ENCODE results near the gene FMNL2.
A peak's percentile ranks its signal among the peaks of the same experiment; 100 is the strongest.

The FMNL2 gene

GRCh38 chr2:152676461-152676860 is 341.5 kb downstream of the FMNL2 start:
- no peak overlapping the region for H3K9ac ChIP-seq (ENCODE audit: low read depth in 1 of 2, low read length in 2 of 2)
- peaks cover 47 to 64% of the 10 kb centered on the region in 2 donors for H3K36me3 ChIP-seq (ENCODE audit: control insufficient read depth in 2 of 2, insufficient read depth in 2 of 2, low read length in 2 of 2)
- H3K4me1 ChIP-seq (ENCODE audit: control insufficient read depth in 2 of 2, insufficient read depth in 2 of 2, low read length in 2 of 2), result no peaks in the 10 kb centered on the region
- H3K9me3 ChIP-seq (ENCODE audit: control insufficient read depth in 2 of 2, low read length in 2 of 2), result no peaks in the 10 kb centered on the region
- no peak overlapping the region for H3K4me3 ChIP-seq (ENCODE audit: low read length in 2 of 2)
- no peak overlapping the region for H3K27ac ChIP-seq (ENCODE audit: low read depth in 2 of 2, low read length in 2 of 2)
- no peaks in the 10 kb centered on the region for H3K27me3 ChIP-seq (ENCODE audit: control insufficient read depth in 2 of 2, insufficient read depth in 2 of 2, low read length in 2 of 2)

- Histone ChIP-seq H3K4me3 (ENCODE audit: low read length in 2 of 2) (no peak overlapping the region), H3K27ac (ENCODE audit: low read depth in 2 of 2, low read length in 2 of 2) (no peak overlapping the region), H3K36me3 (ENCODE audit: control insufficient read depth in 2 of 2, insufficient read depth in 2 of 2, low read length in 2 of 2) (peaks cover 31 to 49% of the 10 kb centered on the region in 2 donors), H3K9me3 (ENCODE audit: control insufficient read depth in 2 of 2, low read length in 2 of 2) (no peaks in the 10 kb centered on the region), H3K27me3 (ENCODE audit: control insufficient read depth in 2 of 2, insufficient read depth in 2 of 2, low read length in 2 of 2) (no peaks in the 10 kb centered on the region), H3K4me1 (ENCODE audit: control insufficient read depth in 2 of 2, insufficient read depth in 2 of 2, low read length in 2 of 2) (no peaks in the 10 kb centered on the region), H3K9ac (ENCODE audit: low read depth in 1 of 2, low read length in 2 of 2) (no peak overlapping the region)
Measured at GRCh38 chr2:152678808-152679207, 343.8 kb downstream of the FMNL2 start.

DNA sequence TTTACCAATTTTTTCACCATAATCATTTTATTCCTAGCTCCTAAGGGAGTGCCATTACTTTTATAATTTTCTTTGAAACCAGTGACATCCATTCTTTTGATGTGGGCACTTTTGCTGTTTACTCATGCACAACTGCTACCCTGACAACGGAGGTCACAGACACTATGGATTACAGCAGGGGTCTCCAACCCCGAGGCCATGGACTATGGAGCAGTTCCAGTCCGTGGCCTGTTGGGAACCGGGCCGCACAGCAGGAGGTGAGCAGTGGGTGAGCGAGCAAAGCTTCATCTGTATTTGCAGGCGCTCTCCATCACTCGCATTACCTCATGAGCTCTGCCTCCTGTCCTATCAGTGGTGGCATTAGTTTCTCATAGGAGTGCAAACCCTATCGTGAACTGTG is 347.7 kb downstream of the FMNL2 start:
- Histone ChIP-seq H3K4me3 (ENCODE audit: low read length in 2 of 2) (no peak overlapping the region), H3K27ac (ENCODE audit: low read depth in 2 of 2, low read length in 2 of 2) (no peak overlapping the region), H3K27me3 (ENCODE audit: control insufficient read depth in 2 of 2, insufficient read depth in 2 of 2, low read length in 2 of 2) (no peaks in the 10 kb centered on the region), H3K36me3 (ENCODE audit: control insufficient read depth in 2 of 2, insufficient read depth in 2 of 2, low read length in 2 of 2) (peaks cover 14 to 32% of the 10 kb centered on the region in 2 donors), H3K9me3 (ENCODE audit: control insufficient read depth in 2 of 2, low read length in 2 of 2) (no peaks in the 10 kb centered on the region), H3K4me1 (ENCODE audit: control insufficient read depth in 2 of 2, insufficient read depth in 2 of 2, low read length in 2 of 2) (no peaks in the 10 kb centered on the region), H3K9ac (ENCODE audit: low read depth in 1 of 2, low read length in 2 of 2) (no peak overlapping the region)

DNA sequence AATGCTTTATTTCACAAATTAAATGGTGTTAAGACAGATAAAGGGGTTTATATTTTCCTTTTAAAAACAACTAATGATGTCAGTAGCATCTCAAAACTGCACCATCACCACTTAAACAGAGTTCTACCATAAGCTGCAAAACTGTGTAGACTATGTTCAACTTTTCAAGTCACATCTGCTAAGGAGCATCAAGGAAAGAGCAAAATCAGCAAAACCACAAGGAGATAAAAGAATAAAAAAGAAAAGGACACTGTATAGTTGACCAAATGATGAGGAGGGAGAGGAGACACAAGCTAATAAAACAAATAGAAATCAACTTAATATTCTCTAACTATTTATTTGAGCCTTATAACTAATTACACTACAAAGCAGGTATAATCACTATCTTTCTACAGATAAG is 348.4 kb downstream of the FMNL2 start:
- H3K27me3 ChIP-seq (ENCODE audit: control insufficient read depth in 2 of 2, insufficient read depth in 2 of 2, low read length in 2 of 2), result no peaks in the 10 kb centered on the region
- H3K4me3 ChIP-seq (ENCODE audit: low read length in 2 of 2), result no peak overlapping the region
- H3K9me3 ChIP-seq (ENCODE audit: control insufficient read depth in 2 of 2, low read length in 2 of 2), result no peaks in the 10 kb centered on the region
- H3K4me1 ChIP-seq (ENCODE audit: control insufficient read depth in 2 of 2, insufficient read depth in 2 of 2, low read length in 2 of 2), result no peaks in the 10 kb centered on the region
- no peak overlapping the region for H3K27ac ChIP-seq (ENCODE audit: low read depth in 2 of 2, low read length in 2 of 2)
- H3K9ac ChIP-seq (ENCODE audit: low read depth in 1 of 2, low read length in 2 of 2), result no peak overlapping the region
- H3K36me3 ChIP-seq (ENCODE audit: control insufficient read depth in 2 of 2, insufficient read depth in 2 of 2, low read length in 2 of 2), result peaks cover 12 to 28% of the 10 kb centered on the region in 2 donors

GRCh38 chr2:152686321-152686720 is 351.3 kb downstream of the FMNL2 start:
- H3K27me3 ChIP-seq (ENCODE audit: control insufficient read depth in 2 of 2, insufficient read depth in 2 of 2, low read length in 2 of 2), result no peaks in the 10 kb centered on the region
- peaks cover 0 to 4% of the 10 kb centered on the region in 2 donors for H3K36me3 ChIP-seq (ENCODE audit: control insufficient read depth in 2 of 2, insufficient read depth in 2 of 2, low read length in 2 of 2)
- H3K4me3 ChIP-seq (ENCODE audit: low read length in 2 of 2), result no peak overlapping the region
- H3K9ac ChIP-seq (ENCODE audit: low read depth in 1 of 2, low read length in 2 of 2), result no peak overlapping the region
- no peaks in the 10 kb centered on the region for H3K4me1 ChIP-seq (ENCODE audit: control insufficient read depth in 2 of 2, insufficient read depth in 2 of 2, low read length in 2 of 2)
- no peak overlapping the region for H3K27ac ChIP-seq (ENCODE audit: low read depth in 2 of 2, low read length in 2 of 2)
- no peaks in the 10 kb centered on the region for H3K9me3 ChIP-seq (ENCODE audit: control insufficient read depth in 2 of 2, low read length in 2 of 2)

GRCh38 chr2:152693033-152693432 is 358.1 kb downstream of the FMNL2 start:
- no peaks in the 10 kb centered on the region for H3K27me3 ChIP-seq (ENCODE audit: control insufficient read depth in 2 of 2, insufficient read depth in 2 of 2, low read length in 2 of 2)
- peaks cover 0 to 2% of the 10 kb centered on the region in 2 donors for H3K4me1 ChIP-seq (ENCODE audit: control insufficient read depth in 2 of 2, insufficient read depth in 2 of 2, low read length in 2 of 2)
- no peak overlapping the region for H3K4me3 ChIP-seq (ENCODE audit: low read length in 2 of 2)
- H3K27ac ChIP-seq (ENCODE audit: low read depth in 2 of 2, low read length in 2 of 2), result no peak overlapping the region
- no peaks in the 10 kb centered on the region for H3K9me3 ChIP-seq (ENCODE audit: control insufficient read depth in 2 of 2, low read length in 2 of 2)
- peaks cover 9 to 14% of the 10 kb centered on the region in 2 donors for H3K36me3 ChIP-seq (ENCODE audit: control insufficient read depth in 2 of 2, insufficient read depth in 2 of 2, low read length in 2 of 2)
- H3K9ac ChIP-seq (ENCODE audit: low read depth in 1 of 2, low read length in 2 of 2), result no peak overlapping the region

GRCh38 chr2:152694161-152694661 is 359.2 kb downstream of the FMNL2 start:
- H3K9me3 ChIP-seq (ENCODE audit: control insufficient read depth in 2 of 2, low read length in 2 of 2), result no peaks in the 10 kb centered on the region
- H3K4me1 ChIP-seq (ENCODE audit: control insufficient read depth in 2 of 2, insufficient read depth in 2 of 2, low read length in 2 of 2), result peaks cover 0 to 2% of the 10 kb centered on the region in 2 donors
- H3K4me3 ChIP-seq (ENCODE audit: low read length in 2 of 2), result peak overlapping the region; percentile 4 to 61
- peaks cover 9 to 14% of the 10 kb centered on the region in 2 donors for H3K36me3 ChIP-seq (ENCODE audit: control insufficient read depth in 2 of 2, insufficient read depth in 2 of 2, low read length in 2 of 2)
- H3K9ac ChIP-seq (ENCODE audit: low read depth in 1 of 2, low read length in 2 of 2), result no peak overlapping the region
- H3K27me3 ChIP-seq (ENCODE audit: control insufficient read depth in 2 of 2, insufficient read depth in 2 of 2, low read length in 2 of 2), result no peaks in the 10 kb centered on the region
- peak overlapping the region in 1 of 2 donors; percentile 20 for H3K27ac ChIP-seq (ENCODE audit: low read depth in 2 of 2, low read length in 2 of 2)

DNA sequence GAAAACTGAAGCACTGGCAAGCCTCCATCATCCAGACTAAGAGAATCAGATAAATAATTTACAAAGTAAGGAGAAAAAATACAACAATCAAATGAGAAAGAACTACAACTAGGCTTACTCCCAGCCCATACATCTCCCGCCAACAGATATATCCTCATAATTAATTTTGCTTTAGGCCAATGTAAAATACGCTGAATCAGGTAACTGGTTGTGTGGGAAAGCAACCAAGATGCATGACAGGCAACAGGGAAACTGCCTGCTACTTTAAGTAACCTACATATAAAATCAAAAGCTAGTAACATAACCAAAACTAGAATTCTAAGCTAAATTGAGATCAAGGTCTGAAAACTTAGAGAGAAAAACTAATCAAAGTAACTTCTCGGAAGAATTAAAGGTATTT is 360.8 kb downstream of the FMNL2 start:
- H3K27ac ChIP-seq (ENCODE audit: low read depth in 2 of 2, low read length in 2 of 2), result no peak overlapping the region
- H3K9me3 ChIP-seq (ENCODE audit: control insufficient read depth in 2 of 2, low read length in 2 of 2), result no peaks in the 10 kb centered on the region
- H3K9ac ChIP-seq (ENCODE audit: low read depth in 1 of 2, low read length in 2 of 2), result no peak overlapping the region
- H3K36me3 ChIP-seq (ENCODE audit: control insufficient read depth in 2 of 2, insufficient read depth in 2 of 2, low read length in 2 of 2), result peaks cover 9 to 14% of the 10 kb centered on the region in 2 donors
- H3K4me1 ChIP-seq (ENCODE audit: control insufficient read depth in 2 of 2, insufficient read depth in 2 of 2, low read length in 2 of 2), result peaks cover 0 to 2% of the 10 kb centered on the region in 2 donors
- H3K4me3 ChIP-seq (ENCODE audit: low read length in 2 of 2), result no peak overlapping the region
- H3K27me3 ChIP-seq (ENCODE audit: control insufficient read depth in 2 of 2, insufficient read depth in 2 of 2, low read length in 2 of 2), result no peaks in the 10 kb centered on the region

DNA sequence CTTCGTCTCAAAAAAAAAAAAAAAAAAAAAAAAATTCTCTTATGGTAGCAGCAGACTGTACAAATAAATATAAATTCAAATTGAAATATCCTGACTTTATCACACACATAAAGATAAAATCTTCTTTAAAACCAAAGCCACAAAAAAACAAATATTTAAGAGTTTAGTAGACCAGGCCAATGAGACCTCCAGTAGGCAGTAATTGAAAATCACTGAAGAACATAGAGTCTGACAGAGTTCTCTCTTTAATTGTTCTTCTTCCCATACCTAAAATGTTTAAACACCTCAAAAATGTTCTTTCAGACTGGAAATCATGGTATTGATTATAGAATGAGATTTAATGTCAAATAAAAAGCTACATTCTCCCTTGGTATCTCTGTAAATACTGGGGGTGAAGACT is 361.5 kb downstream of the FMNL2 start:
- Histone ChIP-seq H3K9ac (ENCODE audit: low read depth in 1 of 2, low read length in 2 of 2) (no peak overlapping the region), H3K27ac (ENCODE audit: low read depth in 2 of 2, low read length in 2 of 2) (no peak overlapping the region), H3K36me3 (ENCODE audit: control insufficient read depth in 2 of 2, insufficient read depth in 2 of 2, low read length in 2 of 2) (peaks cover 12 to 14% of the 10 kb centered on the region in 2 donors), H3K27me3 (ENCODE audit: control insufficient read depth in 2 of 2, insufficient read depth in 2 of 2, low read length in 2 of 2) (no peaks in the 10 kb centered on the region), H3K4me1 (ENCODE audit: control insufficient read depth in 2 of 2, insufficient read depth in 2 of 2, low read length in 2 of 2) (peaks cover 0 to 2% of the 10 kb centered on the region in 2 donors), H3K9me3 (ENCODE audit: control insufficient read depth in 2 of 2, low read length in 2 of 2) (no peaks in the 10 kb centered on the region), H3K4me3 (ENCODE audit: low read length in 2 of 2) (no peak overlapping the region)
